Stimulated activated CD8-positive, alpha-beta memory T cell treated with anti-CD3 and anti-CD28 coated beads, Interleukin-2, amount 100 ng/mL, for 1 hour (primary cell): ENCODE data around the gene TSHZ1.
"Not testable (repeated sequence)": the region's sequence is repeated elsewhere in the genome, so short reads cannot be mapped to it uniquely, and the experiment has no call there.

Experiments used
- DNase-seq, 2 donors: peaks; one replicate each; pipeline ENCODE4 v3.0.0-alpha.2; 2020; ENCODE audit warnings: low read depth in 2 of 2

The TSHZ1 gene

DNA sequence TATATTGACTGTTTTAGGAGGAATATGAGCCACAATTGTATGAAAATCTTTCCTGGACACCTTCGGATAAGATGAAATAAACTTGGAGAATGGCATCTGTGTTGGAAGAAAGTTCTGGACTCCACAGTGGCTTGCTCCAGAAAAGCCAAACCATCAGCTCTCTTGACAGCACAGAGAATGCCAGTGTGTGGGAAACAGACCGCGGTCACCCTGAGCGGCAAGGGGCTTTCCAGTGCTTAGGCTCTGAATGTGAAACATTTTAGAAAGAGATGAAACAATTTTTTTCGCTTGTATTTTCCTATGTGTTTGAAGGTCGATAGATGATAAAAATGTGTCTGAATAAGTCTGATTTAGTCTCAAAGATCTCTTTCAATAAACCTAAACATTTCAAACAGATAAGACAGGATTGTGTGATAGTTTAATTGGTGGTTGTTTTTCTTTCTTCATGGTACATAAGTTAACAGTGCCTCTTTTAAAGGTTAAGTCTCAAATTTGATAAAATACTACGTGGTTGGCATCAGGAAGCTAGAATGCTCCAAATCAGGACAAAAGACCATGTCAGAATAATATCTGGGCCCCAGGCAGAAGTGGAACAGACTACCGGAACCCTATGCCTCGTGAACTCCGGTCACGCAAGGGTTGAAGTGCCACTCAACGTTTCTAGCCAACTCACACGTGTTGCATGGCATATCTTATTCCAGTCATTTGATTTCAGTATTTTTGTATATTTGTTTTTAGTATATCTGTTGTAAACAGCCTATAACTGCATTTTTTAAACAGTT lies 30.6 kb upstream of the TSHZ1 start:
- DNase-seq: no peak

DNA sequence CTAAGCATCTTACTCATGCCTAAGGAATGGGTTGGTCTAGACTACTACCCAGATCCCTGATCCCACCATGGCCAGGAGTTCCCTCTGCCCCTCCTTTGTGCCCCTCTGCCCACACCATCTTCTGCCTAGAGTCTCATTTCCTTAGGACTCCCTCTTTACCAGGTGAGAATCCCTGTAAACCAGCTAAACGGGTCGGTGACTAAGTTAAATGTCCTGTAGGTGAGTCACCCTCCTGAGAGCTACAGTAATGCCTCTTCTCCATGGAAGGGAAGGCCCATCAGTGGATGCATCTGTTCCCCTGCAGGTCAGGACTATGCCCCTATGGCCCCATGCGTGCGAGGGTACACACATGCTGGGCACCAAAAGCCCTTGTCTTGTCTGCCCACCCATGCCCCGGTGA lies 27.1 kb upstream of the TSHZ1 start:
- DNase-seq: no peak

DNA sequence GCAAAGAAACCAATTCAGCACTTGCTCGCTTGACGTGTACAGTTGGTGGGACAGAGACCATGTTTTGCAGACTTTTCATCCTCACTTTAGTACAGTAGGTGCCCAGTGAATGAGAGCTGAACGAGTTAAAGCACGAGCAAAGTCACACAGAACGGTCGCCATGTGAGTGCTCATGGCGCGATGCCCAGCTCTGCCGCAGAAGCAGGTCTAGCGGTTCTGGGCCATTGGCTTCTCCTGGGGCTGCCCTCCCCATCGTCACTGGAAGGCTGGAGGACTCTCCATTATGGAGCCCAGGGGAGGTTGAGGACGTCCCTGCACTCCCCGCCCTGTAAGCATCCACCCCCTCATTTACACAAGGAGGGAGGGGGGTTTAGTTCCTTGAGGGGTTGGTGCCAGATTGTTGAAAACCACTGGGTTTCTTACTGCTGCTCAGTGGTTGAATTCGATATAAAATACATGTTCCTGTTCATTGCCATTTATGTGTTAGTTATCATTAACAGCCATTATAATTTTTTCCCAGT lies 26.6 kb upstream of the TSHZ1 start:
- DNase-seq: no peak

DNA sequence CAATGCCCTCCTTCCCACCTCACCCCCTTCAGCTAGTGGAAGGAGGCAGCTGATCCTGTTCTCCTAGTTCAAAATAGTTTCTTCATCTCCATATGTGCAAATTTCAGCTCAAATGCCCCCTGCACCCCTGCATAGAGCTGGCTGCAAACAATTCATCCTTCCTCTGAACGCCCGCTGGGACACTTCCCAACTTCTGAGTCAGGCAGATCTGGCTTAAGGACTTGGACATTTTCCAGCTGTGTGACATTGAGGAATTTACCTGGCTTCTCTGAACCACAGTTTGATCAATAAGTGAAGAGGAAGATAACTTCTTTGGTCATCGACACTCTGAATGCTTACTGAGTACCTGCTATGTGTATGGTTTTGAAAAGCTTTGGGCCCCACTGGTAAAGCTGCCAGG lies 25.1 kb upstream of the TSHZ1 start:
- DNase-seq: no peak

DNA sequence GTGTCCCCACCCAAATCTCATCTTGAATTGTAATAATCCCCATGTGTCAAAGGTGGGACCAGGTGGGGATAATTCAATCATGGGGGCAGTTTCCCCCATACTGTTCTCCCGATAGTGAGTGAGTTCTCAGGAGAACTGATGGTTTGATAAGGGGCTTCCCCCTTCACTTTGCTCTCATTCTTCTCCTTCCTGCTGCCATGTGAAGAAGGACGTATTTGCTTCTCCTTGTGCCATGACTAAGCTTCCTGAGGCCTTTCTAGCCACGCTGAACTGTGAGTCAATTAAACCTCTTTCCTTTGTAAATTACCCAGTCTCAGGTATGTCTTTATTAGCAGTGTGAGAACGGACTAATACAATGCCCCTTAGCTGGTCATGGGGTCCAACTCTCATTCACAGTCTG lies 22.9 kb upstream of the TSHZ1 start:
- DNase-seq: not testable (repeated sequence)

DNA sequence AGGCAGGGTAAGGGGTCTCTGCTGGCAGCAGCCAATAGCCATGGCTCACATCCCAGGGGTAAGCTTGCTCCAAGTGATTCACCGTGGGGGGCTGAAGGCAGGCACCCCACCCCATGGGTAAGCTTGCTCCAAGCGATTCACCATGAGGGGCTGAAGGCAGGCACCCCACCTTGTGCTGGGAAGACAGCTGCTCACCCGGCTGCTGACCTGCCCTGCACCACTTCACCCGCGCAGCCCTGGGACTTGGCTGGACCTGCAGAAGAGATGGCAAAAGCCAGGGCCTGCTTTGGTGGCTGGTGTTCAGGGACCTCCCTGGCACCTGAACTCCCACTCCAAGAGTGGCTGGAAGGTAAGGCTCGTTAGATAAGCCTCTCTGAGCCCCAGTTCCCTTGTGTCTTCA lies 20.9 kb upstream of the TSHZ1 start:
- no peak for DNase-seq

DNA sequence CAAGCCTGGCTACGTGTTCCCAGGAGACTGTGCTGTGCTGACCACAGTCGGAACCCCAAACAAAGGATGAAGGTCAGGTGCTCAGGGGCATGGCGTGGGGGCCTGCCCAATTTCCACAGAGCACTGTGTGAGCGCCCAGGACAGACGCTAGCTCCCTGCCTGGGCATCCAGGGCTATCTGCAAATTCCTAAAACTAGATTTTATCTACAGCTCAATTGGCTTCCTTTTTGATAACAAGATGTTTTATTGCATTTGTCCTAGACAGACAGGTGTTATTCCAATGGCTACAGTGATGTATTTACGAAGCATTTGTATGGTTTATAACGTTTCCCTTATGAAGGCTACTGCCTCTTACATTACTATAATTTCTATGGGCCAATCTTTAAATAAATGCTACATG lies 17.7 kb upstream of the TSHZ1 start:
- DNase-seq: no peak

DNA sequence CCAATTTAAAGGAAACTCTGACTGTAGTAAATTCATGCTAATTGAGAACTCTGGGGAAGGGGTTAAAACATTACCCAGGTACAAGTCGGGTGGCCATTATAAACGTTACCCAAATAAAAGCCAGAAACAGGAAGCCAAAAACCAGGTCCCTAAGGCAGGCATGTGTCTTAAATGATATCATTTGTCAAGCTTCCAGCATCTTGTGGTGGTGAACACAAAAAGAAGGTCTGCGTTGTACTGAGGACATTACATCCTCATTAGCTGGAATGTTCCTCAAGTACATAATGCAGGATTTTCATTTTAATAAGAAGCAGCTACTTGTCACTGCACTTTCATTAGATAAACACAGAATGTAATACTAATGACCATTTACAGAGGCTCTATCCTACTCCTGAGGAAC lies 12.6 kb upstream of the TSHZ1 start:
- DNase-seq: no peak

DNA sequence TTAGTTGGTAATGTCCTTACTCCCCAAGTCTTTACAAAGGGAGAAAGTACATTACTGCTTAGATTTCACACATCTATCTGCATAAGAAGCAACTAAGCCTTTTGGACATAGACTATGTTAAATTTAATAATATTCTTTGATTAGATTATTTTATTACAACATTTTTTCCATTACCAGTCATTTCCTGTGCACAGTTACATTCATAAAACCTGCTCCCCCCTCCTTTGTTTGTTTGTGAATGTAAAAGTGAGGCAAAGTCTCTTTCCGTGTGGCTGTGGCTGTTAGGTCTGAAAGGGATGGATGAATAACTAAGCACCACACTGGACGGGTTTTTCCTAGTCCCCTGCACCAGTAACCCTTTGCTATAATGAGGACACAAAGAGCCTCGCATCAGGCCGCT lies 11.3 kb upstream of the TSHZ1 start:
- no peak for DNase-seq

DNA sequence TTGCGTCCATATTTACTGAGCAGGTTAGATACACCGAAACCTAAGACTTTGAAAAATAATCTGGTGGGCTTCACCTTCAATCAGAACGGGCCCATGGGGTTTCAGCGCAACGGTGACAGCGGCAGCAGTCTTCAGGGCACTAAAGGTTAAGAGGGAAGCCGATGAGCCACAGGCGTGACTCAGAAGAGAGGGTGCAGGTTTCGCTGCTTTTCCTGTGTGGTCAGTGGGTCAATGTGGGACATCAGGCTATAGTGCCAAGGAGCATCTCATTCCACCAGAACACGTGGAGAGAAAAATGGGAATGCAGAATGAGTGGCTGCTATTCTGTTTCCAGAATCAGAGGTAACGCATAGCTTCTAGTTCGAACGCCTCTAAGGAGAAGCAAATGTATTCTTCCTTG lies 10.5 kb upstream of the TSHZ1 start:
- no peak for DNase-seq

DNA sequence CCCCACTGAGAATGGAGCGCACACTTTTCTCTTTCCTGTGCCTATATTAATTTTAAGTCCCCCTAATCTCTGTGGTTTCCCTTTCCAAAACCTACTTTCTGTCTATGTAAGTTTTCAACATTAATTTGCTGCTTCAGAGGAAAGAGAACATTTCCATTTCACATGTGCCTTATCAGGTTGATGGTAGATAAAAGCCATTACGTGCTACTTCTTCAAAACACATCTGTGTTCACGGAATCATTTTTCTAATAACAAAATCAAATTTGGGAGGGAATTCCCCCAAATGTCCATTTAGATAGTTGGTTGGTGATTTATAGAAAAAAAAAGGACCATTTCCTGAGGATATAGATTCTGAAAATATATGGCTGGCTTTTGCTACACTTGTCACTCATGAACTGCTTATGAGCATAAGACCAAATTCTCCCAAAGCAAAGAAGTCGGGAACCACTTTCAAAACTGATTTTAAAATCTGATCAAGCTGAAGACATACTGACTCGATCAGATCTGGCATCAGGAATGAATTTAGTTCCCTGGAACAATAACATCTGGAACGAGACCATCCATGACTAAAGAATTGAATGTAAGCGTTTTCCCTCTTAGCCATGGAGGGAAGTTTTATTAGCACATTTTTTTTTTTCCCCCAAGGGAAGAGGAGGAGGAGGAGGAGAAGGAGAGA lies 9.9 kb upstream of the TSHZ1 start:
- DNase-seq: no peak

DNA sequence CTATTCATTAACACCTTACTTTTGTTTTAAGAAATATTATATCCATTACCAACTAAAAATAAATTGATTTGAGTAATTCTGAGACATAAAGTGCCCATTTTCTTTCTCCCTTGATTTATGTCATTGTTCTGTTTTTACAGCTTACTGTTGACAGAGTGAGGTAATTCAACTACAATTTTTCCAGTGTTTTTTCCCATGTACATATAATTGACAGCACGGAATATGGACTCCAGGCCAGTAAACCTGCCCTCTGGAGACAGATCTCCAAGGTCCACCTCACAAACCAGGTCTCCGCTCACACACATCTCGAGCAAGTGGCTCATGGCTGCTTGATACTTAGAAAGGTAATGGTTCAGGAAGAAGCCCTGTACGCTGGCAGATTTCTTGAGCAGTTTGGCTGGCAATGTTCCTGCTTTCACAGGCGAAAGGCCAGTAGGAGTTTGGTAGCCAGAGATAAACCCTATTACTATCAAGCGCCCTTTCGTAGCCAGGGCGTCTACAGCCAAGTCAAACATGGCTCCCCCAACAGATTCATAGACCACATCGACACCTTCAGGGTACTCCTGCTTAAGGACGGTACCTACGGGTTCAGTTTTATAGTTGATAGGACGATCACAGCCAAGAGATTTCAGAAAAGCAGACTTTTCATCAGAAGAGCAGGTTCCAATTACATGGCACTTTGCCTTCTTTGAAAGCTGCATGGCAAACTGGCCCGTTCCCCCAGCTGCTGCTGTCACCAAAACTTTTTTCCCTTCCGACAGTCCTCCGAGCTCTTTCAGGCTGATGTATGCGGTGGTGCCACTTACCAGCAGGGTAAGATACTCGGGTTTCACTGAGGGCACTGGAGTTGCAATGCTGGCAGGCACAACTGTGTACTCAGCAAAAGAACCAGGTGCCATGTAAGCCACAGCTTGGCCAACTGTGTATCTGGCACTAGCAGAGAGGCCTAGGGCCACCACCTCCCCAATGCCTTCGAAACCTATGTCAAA lies 9.0 kb upstream of the TSHZ1 start:
- no peak for DNase-seq

DNA sequence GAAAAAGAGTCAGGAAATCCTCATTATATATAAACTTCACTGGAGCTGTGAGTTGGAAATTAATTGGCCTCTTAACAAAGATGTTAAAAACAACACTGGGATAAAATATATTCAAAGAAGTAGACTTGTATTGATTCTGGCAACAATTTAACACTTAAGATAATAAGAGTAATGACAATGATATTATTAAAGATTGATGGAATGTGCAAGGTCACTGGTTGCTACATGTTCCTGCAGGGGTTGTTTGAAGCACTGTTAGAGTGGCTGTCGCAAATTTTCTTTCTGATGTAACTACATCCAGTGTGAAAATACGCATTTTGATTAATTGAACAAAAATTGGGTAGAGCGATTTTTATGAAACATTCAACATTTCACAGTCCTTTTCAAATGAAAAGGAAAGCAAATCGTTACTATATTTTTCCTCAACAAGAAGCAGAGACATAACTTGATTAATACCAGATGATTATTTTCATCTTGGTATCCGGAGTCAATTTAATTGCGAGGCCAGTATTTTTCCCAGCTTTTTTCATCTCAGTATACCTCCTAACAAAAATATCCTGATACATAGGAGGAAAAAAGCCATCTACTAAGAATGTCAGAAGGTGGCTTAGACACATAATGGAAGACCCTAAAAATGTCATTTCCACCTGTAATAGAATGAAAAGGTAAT lies 7.8 kb upstream of the TSHZ1 start:
- no peak for DNase-seq

DNA sequence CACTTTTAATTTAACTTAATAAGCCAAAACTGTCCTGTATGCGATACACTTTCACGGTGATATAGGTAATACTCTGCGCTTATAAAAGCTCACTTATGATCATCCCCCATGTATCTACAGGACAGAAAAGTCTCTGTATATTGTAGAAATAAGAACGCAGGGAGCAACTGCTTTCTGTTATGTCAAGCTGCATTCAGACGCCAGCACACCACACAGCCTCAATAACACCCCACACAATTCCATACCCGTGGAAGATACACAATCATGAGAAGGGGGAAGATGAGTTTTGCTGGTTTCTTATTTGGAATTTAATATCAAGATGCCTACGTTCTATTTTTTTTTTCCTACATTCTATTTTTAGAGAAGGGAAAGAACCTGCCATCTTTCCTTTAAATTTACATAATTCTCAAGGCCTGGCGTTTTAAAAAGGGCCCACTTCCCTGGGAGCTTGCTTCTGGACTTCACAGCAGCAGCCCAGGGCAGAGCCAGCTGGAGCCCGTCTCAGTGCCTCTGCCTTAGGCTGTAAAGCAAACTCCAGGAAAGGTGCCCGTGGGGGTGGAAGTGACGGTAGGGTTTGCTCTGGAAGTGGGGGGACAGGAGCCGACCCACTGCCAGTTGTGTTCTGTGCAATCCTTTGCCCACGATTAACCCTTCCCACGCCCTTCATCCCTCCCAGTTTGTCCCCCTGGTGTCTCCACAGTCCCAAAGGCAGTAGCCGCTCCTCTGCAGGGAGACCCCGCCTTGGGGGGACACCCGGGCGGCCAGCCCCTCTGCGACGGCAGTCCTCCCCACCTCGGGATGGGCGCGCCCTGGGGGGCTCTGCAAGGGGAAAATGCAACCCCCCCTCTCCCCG lies 7.0 kb upstream of the TSHZ1 start:
- DNase-seq: no peak

DNA sequence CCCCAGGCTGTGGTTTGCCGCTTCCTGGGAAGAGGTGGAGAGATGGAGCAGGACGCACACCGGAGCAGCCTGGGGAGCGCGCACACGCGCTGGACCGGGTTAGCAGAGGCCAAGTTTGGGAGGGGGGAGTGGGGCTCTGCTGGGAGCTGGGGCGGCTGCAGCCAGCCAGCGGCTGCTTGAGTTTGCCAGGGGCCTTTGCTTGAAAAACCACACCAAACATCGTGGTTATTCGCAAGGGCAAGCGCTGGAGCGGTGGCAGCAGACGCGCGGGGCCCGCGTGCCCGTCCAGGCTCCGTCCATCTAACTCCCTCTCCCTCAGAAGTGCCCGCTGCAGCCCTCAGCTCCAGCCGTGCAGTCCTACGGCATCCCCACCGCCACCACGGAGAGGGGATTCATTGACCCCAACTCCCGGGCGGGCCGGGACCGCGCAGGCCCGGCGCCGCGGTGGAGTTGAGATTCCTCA lies 6.3 kb upstream of the TSHZ1 start:
- no peak for DNase-seq

DNA sequence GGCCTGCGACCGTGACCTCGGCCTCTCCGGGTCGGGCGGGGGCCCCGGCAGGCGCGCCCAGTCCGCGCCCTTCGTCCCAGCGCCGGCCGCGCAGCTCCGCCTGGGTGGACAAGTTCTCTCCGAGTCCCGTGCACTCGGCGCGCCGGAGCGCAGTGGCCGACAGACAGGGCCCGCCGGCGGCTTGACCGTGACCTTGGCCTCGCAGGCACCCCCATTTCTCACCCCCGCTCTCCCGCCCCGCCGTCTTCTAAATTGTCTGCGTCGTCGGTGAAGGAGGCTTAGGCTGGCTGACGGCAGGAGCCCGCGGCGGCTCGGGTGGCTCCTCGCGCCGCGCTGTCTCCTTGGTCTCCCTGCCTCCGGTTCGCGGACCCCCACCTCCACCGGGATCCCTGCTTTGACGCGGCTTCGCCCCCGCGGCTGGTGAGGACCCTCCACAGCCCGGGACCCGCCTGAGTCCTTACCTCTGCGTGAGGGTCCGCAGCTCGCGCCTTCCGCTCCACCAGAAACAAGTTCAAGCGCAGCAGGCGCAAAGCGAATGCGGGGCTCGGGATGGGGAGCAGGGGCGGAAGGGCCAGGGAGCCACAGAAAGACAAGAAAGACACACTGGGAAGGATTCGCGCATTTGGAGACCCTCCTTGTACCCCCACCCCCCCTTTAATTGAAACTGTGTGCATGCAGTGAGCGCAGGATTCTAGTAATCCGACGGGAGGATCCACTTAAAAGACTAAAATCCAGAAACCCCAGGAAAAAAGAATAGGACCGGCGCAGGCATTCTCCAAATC lies 5.7 kb upstream of the TSHZ1 start:
- DNase-seq: no peak

DNA sequence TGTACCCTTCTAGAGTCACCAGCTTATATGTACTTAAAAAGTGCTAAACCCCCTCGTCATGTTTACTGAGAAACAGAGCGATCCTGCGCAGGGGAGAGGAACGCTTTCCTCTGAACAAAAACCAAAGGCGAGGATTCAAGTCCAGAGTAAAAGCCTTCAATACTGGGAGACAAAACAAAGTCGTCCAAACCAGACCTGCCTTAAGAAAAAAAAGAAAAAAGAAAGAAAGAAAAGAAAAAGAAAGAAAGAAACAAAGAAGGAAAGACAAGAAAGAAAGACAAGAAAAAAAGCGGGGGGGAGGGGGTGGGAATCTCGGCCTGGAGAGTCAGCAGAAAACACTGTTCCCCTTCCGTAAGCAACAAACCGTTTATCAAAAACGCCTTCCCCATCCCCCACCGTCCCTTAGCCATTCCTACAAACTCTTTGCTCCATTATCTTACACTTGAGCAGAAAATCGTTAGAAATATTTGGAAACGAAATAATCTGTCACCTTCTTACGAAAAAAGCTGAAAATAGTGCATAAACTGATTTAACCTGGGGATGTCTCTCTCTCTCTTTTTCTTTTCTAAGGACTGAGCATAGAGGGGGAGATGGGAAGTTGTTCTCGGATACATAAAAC lies 5.0 kb upstream of the TSHZ1 start:
- no peak for DNase-seq

DNA sequence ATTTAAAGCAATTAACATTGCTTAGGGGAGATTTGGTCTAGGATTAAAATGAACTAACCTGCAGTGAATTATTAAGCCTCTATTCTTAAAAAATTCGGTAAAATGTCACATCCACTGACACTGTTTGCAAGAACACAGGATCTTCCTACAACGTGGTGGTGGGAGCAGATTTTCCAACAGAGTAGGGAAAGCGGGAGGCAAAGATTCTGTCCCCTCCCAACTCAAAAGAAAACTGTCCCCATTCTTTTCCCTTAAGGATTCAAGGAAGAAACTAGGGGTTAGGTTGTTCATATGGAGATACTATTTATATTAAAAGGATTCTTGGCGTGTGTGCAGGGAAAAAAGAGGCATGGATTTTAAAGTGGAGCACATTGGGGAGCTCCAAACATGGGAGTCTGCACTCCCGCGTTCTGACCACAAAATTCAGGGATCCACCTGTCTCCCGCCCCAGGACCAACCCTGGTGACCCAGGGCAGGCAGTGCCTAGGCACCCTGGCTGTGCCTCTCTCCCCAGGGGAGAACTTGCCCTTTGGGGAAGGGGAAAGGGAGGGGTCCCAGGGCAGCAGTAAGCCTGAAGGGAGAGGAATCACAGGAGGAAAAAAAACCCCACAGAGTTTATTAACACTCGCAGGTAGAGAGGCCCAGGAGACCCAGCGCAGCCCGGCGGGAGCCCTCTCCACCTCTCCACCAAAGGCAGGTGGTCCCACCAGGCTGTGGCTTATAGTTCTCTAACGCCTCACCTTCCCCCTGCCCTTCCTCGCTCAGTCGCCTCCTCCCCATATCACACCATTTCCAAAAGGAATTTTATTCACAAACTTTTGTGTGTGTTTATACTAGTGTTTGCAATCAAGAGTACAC lies 3.9 kb upstream of the TSHZ1 start:
- no peak for DNase-seq
